NOMO-1 treated with dmso at 0.1 percent for 144 hours (cell line): ENCODE results near the gene SH3GL3.

Source experiments
- DNase-seq: peaks from one replicate; lab custom pipeline; 2025; ENCODE audit not compliant: unreplicated experiment; lab: John Stamatoyannopoulos, UW

SH3GL3 gene

GRCh38 chr15:83565138-83565537 is 118.0 kb downstream of the SH3GL3 start:
- no peak for DNase-seq

GRCh38 chr15:83565553-83566159 is 118.5 kb downstream of the SH3GL3 start:
- DNase-seq = no peak

- no peak for DNase-seq
Observed at GRCh38 chr15:83567318-83567717, 120.2 kb downstream of the SH3GL3 start.

GRCh38 chr15:83569341-83569740 is 122.2 kb downstream of the SH3GL3 start:
- no peak for DNase-seq

GRCh38 chr15:83570756-83571155 is 123.6 kb downstream of the SH3GL3 start:
- DNase-seq = no peak

GRCh38 chr15:83571820-83572707 is 124.9 kb downstream of the SH3GL3 start:
- DNase-seq = no peak

GRCh38 chr15:83574345-83574744 is 127.2 kb downstream of the SH3GL3 start:
- no peak for DNase-seq

GRCh38 chr15:83578691-83579090 is 131.6 kb downstream of the SH3GL3 start:
- DNase-seq = no peak

- no peak for DNase-seq
Observed at GRCh38 chr15:83581381-83581780, 134.2 kb downstream of the SH3GL3 start.

- DNase-seq = no peak
Observed at GRCh38 chr15:83582381-83582780, 135.2 kb downstream of the SH3GL3 start.

GRCh38 chr15:83585601-83586335 is 138.6 kb downstream of the SH3GL3 start:
- no peak for DNase-seq

- DNase-seq = no peak
Observed at GRCh38 chr15:83587091-83587490, 139.9 kb downstream of the SH3GL3 start.

GRCh38 chr15:83588441-83588840 is 141.3 kb downstream of the SH3GL3 start:
- no peak for DNase-seq

- DNase-seq = no peak
Observed at GRCh38 chr15:83592370-83593040, 145.4 kb downstream of the SH3GL3 start.

- no peak for DNase-seq
Observed at GRCh38 chr15:83595191-83595590, 148.1 kb downstream of the SH3GL3 start.

- no peak for DNase-seq
Observed at GRCh38 chr15:83598031-83598430, 150.9 kb downstream of the SH3GL3 start.

- no peak for DNase-seq
Observed at GRCh38 chr15:83602021-83602420, 154.9 kb downstream of the SH3GL3 start.

GRCh38 chr15:83604549-83604948 is 157.4 kb downstream of the SH3GL3 start:
- DNase-seq = no peak

GRCh38 chr15:83605111-83605945 is 158.2 kb downstream of the SH3GL3 start:
- no peak for DNase-seq

- DNase-seq = no peak
Observed at GRCh38 chr15:83610132-83610531, 163.0 kb downstream of the SH3GL3 start.
